Calu3 (cell line): Measurements from ENCODE around the gene CTNNA2. TPM values are rescaled to one million over a fixed set of nuclear protein-coding genes. Genes with fewer than 3 reads are reported as not detected.

Experiments used
- BruUV-seq: library from RNA; stranded (reverse); fragments of 400-500 nt; replicated peaks from 2 replicates; lab custom pipeline; 2021; lab: Mats Ljungman, UMichigan
- CTCF ChIA-PET: fragments of 300-600 bp; sonication (Branson Sonifier 250); formaldehyde crosslinking; loops from one replicate; lab custom pipeline; 2022; ENCODE audit warnings: antibody characterized with exemption; lab: Charles Lee
- DNase-seq: peaks from one replicate; pipeline ENCODE4 v3.0.0; 2022
- H3K27ac Mint-ChIP-seq: one replicate; pipeline ENCODE4 v1.8.0; 2022; ENCODE audit warnings: mixed read lengths; ENCODE audit not compliant: unreplicated experiment
- H3K27me3 Mint-ChIP-seq: one replicate; pipeline ENCODE4 v1.8.0; 2022; ENCODE audit warnings: mixed read lengths; ENCODE audit not compliant: unreplicated experiment
- H3K36me3 Mint-ChIP-seq: one replicate; pipeline ENCODE4 v1.8.0; 2022; ENCODE audit warnings: mild to moderate bottlenecking, moderate library complexity, mixed read lengths; ENCODE audit not compliant: insufficient read depth, unreplicated experiment
- H3K4me1 Mint-ChIP-seq: one replicate; pipeline ENCODE4 v1.8.0; 2022; ENCODE audit warnings: mild to moderate bottlenecking, low read depth, mixed read lengths; ENCODE audit not compliant: unreplicated experiment
- H3K4me3 Mint-ChIP-seq: one replicate; pipeline ENCODE4 v1.8.0; 2022; ENCODE audit warnings: mild to moderate bottlenecking, low read depth, moderate library complexity, mixed read lengths; ENCODE audit not compliant: unreplicated experiment
- H3K9me3 Mint-ChIP-seq: one replicate; pipeline ENCODE4 v1.8.0; 2022; ENCODE audit warnings: low read depth, mixed read lengths; ENCODE audit not compliant: unreplicated experiment
- intact Hi-C: fragments of 100-400 bp; cut with micrococcal nuclease; formaldehyde crosslinking; loops from one replicate; pipeline ENCODE4 v1.10.0; 2022; ENCODE audit not compliant: unreplicated experiment
- total RNA-seq: library from RNA; stranded (reverse); gene quantifications from 2 replicates; pipeline ENCODE4 v1.2.3, GENCODE V29; 2022
- TF ChIP-seq, protein P1 (sequence below): fragments of 200-600 bp; IDR thresholded peaks from one replicate; pipeline ENCODE4 v1.8.0; 2022; ENCODE audit warnings: antibody characterized with exemption; ENCODE audit not compliant: unreplicated experiment

Gene CTNNA2
- total RNA-seq, 1 experiment from 2014 or later, result not detected

DNA sequence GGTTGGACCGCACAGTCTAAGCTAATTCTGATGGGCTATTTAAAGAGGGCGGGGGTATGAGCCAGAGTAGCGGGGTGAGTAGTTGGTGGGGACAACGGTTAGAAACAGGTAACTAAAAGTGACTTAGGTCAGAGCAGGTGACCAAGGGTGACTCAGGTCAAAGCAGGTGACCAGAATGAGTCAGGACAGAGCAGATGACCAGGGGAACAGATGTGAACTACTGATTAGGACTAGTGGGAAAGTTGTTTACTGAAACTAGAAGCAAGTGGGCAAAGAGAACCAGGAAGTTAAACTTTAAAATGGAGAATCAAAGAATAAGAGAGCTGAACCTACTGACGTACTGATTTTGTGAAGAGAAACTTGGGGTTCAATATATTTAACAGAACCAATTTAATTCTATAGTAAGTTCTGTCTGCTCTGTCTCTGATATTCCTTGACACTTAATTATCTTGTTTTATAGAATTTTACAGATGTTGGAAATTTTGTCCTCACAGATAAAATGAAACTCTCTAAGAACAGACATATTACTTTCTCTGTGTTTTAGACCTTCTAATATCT is 799.5 kb downstream of the CTNNA2 start:
- BruUV-seq, result no TSS peak
- no peaks in the 10 kb centered on the region for H3K4me1 Mint-ChIP-seq
- H3K27ac Mint-ChIP-seq, result no peak overlapping the region
- intact Hi-C loops, result no loop called here
- CTCF ChIA-PET, result no interaction called here
- H3K27me3 Mint-ChIP-seq, result no peaks in the 10 kb centered on the region
- no peak overlapping the region for H3K4me3 Mint-ChIP-seq
- no peak for DNase-seq
- H3K36me3 Mint-ChIP-seq, result no peaks in the 10 kb centered on the region
- TF ChIP-seq, protein P1, sequence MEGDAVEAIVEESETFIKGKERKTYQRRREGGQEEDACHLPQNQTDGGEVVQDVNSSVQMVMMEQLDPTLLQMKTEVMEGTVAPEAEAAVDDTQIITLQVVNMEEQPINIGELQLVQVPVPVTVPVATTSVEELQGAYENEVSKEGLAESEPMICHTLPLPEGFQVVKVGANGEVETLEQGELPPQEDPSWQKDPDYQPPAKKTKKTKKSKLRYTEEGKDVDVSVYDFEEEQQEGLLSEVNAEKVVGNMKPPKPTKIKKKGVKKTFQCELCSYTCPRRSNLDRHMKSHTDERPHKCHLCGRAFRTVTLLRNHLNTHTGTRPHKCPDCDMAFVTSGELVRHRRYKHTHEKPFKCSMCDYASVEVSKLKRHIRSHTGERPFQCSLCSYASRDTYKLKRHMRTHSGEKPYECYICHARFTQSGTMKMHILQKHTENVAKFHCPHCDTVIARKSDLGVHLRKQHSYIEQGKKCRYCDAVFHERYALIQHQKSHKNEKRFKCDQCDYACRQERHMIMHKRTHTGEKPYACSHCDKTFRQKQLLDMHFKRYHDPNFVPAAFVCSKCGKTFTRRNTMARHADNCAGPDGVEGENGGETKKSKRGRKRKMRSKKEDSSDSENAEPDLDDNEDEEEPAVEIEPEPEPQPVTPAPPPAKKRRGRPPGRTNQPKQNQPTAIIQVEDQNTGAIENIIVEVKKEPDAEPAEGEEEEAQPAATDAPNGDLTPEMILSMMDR, result no peak
- H3K9me3 Mint-ChIP-seq, result peaks cover 18% of the 10 kb centered on the region

DNA sequence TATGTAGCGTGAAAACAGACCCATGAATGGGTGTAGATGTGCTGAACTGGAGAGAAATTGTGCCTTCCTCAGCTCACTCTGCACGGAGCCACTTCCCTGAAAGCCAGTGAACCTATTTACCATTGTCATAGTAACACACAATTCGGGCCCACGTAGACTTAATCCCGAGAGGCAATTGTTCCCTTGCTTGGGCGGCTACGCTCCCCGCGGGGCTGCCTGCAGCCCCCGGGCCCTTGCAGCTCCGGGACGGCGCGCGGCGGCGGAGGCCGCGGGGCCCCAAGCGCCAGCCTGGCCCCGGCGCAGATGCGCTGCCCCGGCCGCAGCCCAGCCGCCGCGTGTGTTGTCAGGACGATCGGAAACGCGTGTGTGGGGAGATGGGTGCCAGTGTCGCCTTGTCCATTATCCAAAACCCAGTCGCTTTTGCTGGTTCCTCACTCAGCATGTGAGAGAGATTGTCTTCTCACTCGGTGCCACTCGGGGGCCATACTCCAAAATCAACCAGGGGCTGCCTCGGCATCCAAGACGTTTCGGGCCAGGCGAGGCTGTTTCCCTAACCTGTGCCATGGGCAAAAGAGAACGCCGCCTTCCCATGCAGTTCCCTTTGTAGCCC is 809.6 kb downstream of the CTNNA2 start:
- Mint-ChIP-seq H3K4me1 (no peaks in the 10 kb centered on the region), H3K4me3 (no peak overlapping the region), H3K27ac (no peak overlapping the region), H3K9me3 (peaks cover 9% of the 10 kb centered on the region), H3K27me3 (no peaks in the 10 kb centered on the region), H3K36me3 (no peaks in the 10 kb centered on the region)
- DNase-seq, result no peak
- CTCF ChIA-PET, result no interaction called here
- BruUV-seq, result no TSS peak
- intact Hi-C loops, result no loop called here
- TF ChIP-seq, protein P1, result no peak

DNA sequence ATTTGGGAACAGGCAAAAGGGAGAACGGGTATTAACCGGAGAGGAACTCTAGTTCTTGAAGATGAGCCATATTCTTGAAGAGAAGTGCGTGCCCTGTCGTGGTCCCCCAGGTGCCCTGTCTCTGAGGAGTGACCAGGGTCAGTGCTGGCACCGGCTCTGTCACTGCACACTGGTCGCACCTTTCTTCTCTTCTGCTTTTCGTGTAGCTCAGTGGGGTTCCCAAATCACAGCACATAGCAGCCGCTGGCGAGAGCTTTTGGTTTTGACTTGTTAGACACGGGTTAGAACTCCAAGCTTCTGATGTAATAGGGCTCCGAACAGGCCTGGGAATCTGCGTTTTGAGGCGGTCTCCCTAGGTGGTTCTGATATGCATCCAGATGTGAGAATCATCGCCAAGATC is 810.1 kb downstream of the CTNNA2 start:
- Mint-ChIP-seq H3K9me3 (peaks cover 4% of the 10 kb centered on the region), H3K27me3 (no peaks in the 10 kb centered on the region), H3K4me1 (no peaks in the 10 kb centered on the region), H3K27ac (no peak overlapping the region), H3K36me3 (no peaks in the 10 kb centered on the region), H3K4me3 (no peak overlapping the region)
- TF ChIP-seq, protein P1, result no peak
- no TSS peak for BruUV-seq
- intact Hi-C loops, result no loop called here
- DNase-seq, result no peak
- CTCF ChIA-PET, result no interaction called here

DNA sequence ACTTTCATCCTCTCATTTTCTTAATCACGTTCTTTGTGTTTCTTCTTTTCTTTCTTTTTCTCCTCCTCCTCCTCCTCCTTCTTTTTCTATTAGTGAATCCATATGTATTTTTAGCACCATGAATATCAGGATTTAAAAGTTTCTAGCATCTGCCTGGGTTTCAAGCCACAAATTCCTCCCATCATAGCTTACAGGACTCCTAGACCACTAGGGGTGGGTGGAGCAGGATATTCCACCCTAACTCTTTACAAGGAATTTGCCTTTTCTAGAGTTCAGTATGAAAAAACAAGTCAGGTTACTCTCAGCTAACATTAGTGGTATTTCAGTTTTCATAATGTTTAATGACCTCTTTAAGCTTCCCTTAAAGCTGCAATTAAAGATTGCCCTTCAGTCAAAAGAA is 810.8 kb downstream of the CTNNA2 start:
- no peaks in the 10 kb centered on the region for H3K4me1 Mint-ChIP-seq
- CTCF ChIA-PET, result no interaction called here
- no peak overlapping the region for H3K27ac Mint-ChIP-seq
- intact Hi-C loops, result no loop called here
- H3K27me3 Mint-ChIP-seq, result no peaks in the 10 kb centered on the region
- peaks cover 4% of the 10 kb centered on the region for H3K9me3 Mint-ChIP-seq
- no TSS peak for BruUV-seq
- no peak overlapping the region for H3K4me3 Mint-ChIP-seq
- H3K36me3 Mint-ChIP-seq, result no peaks in the 10 kb centered on the region
- TF ChIP-seq, protein P1, result no peak
- no peak for DNase-seq
